ENCODE measurements around the gene CYBB. TPM values are rescaled to one million over a fixed set of nuclear protein-coding genes. Genes with fewer than 3 reads are reported as not detected.

CYBB gene
- total RNA-seq, 1 donor from 2014 or later, result not detected

DNA sequence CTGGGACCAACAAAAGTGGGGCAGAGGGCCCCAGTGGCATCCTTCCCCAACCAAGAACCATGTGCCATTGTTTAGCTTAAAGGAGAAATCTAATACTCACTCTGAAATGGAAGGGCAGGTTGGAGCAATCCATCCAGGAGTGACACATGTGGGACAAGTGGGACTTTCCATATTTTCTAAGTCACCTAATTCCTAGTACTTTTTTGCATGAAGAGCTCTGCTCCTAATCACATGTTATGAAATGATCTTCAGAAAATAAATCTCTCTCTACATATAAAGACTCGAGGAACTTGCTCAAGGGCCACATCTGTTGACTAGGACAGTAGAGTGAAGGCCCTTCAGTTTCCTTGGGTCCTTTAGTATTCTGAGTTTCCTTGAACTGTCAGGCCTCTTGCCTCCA is 2.5 kb downstream of the CYBB start:
- no peak overlapping the region for H3K4me3 ChIP-seq (ENCODE audit: low read depth, low read length)
- DNase-seq (ENCODE audit: low read depth), result no peak
- TF ChIP-seq, protein P1, sequence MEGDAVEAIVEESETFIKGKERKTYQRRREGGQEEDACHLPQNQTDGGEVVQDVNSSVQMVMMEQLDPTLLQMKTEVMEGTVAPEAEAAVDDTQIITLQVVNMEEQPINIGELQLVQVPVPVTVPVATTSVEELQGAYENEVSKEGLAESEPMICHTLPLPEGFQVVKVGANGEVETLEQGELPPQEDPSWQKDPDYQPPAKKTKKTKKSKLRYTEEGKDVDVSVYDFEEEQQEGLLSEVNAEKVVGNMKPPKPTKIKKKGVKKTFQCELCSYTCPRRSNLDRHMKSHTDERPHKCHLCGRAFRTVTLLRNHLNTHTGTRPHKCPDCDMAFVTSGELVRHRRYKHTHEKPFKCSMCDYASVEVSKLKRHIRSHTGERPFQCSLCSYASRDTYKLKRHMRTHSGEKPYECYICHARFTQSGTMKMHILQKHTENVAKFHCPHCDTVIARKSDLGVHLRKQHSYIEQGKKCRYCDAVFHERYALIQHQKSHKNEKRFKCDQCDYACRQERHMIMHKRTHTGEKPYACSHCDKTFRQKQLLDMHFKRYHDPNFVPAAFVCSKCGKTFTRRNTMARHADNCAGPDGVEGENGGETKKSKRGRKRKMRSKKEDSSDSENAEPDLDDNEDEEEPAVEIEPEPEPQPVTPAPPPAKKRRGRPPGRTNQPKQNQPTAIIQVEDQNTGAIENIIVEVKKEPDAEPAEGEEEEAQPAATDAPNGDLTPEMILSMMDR (conservative IDR thresholded peaks at IDR 0.05; ENCODE audit: low read depth, low read length), result no peak

DNA sequence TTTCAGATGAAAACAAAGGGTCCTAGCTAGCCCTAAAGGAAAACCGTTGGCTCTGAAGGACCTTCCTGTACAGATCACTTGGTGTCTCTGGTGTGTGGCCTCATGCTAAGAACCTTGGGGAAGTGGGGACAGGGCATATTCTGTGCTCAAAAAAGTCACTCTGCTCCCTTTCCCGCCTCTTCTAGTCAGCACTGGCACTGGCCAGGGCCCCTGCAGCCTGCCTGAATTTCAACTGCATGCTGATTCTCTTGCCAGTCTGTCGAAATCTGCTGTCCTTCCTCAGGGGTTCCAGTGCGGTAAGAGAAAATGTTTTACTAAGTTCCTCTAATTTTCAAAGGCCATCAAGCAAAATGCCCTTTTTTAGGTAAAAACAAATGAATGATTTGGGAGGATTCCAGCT is 3.4 kb downstream of the CYBB start:
- TF ChIP-seq, protein P1 (conservative IDR thresholded peaks at IDR 0.05; ENCODE audit: low read depth, low read length), result no peak
- no peak for DNase-seq (ENCODE audit: low read depth)
- H3K4me3 ChIP-seq (ENCODE audit: low read depth, low read length), result no peak overlapping the region

DNA sequence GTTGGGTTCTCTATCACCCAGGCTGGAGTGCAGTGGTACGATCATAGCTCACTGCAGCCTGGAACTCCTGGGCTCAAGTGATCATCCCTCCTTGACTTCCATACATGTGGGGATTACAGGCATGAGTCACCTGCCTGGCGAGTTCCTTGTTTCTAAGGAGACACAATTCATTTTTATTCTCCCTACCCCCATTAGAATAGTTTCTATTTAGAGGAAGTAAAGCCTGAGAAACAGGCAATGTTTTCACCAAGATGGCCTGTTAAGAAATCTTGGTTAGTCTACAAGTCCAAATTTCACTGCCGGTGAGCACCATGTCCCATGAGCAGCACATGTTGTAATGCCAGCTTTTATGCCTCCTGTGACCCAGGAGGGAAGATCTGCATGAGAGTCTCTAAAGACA is 5.7 kb downstream of the CYBB start:
- no peak for DNase-seq (ENCODE audit: low read depth)
- TF ChIP-seq, protein P1 (conservative IDR thresholded peaks at IDR 0.05; ENCODE audit: low read depth, low read length), result no peak
- no peak overlapping the region for H3K4me3 ChIP-seq (ENCODE audit: low read depth, low read length)

DNA sequence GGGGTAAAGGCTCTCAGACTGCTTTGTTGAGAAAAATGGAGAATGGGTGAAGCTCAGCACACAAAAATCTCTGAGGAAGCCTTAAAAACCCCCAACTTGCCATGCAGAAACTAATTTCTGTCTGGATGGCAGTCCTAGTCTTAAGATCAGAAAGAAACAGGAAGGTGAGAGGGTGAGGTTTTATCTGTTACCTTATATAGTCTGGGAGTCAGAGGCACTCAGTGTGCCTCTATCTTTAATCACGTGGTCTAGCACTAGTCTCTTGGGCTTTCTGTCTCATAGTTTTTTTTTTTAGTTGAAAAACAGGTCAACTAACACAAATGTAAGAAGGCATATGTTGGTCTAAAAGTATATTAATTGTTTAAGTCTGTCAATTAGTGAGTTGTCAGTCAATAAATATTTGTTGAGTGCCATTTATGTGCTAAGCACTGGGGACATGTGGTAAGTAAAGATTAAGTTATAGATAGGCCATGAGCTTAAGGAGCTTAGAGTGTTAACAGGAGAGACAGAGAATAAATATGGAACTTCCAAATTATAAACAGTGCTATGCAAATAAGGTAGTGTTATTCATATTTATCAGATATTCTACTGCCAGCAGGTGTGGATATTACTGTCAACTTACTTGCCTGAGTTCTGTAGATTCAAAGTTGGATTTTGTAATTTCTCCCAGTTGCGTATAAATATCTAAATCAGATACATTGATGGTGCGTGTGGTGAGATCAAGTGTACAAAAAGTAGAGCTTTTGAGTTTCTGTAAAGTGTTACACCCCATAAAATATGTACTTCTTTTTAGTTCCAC is 7.0 kb downstream of the CYBB start:
- no peak for DNase-seq (ENCODE audit: low read depth)
- H3K4me3 ChIP-seq (ENCODE audit: low read depth, low read length), result no peak overlapping the region
- TF ChIP-seq, protein P1 (conservative IDR thresholded peaks at IDR 0.05; ENCODE audit: low read depth, low read length), result no peak

DNA sequence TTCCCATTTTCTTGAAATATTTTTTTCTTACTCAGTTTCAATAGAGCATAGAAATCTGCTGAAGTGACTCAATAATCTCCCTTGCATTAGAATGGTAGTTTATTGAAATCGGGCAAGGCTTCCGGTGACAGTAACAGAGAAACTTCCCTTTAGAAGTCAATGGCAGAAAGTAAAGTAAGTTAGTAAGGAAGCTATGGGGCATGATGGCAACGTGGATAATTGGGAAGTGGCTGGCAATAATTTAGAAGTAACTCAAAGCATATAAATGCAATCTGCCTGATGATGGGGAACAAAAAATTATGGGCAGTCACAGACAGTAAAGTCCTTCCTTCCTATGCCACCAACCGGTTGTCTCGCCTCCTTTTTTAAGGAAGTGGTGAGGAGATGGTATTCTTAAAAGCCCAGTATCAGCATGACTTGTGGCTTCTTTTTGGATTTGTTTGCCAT is 7.6 kb downstream of the CYBB start:
- no peak for DNase-seq (ENCODE audit: low read depth)
- TF ChIP-seq, protein P1 (conservative IDR thresholded peaks at IDR 0.05; ENCODE audit: low read depth, low read length), result no peak

DNA sequence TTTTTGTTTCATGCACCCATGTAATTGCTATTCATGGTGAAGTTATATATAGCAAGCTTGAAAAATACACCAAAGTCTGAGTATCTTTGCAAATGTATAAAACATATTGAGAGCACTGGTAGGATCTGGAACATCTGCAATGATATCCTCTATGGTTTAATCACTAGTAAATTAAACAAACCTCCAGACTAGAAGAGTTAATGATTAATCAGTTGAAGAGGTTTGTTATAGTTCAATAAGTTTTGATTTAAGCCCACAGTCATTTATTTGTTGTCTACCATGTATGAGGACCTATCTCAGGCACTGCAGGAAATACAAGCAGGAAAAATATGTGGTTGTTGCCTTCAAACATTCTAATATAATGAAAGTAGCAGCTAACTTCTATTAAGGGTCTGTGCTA is 16.5 kb downstream of the CYBB start:
- no peak overlapping the region for H3K4me3 ChIP-seq (ENCODE audit: low read depth, low read length)
- TF ChIP-seq, protein P1 (conservative IDR thresholded peaks at IDR 0.05; ENCODE audit: low read depth, low read length), result no peak
- DNase-seq (ENCODE audit: low read depth), result no peak

More for the DNA sequence above, 7.6 kb downstream of the CYBB start:
- no peak overlapping the region for H3K4me3 ChIP-seq (ENCODE audit: low read depth, low read length)

DNA sequence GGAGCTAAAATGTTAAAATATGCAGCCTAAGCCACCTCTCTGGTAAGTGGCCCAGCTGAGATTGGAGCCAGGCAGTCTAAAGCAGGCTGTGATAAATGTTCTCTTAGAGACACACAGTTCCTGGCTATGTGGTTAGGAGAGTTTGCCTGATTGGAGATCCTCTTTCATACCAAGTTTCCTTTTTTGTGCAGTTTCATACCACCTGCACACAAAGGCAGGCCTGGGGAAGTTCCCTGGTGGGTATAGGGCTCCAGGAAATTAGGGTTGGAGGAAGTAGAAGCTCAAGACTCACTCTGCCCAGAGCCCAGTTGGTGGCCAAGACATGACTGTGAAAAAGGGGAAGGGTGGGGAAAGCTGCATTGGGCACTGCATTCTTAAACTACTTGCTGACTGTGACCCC is 16.9 kb downstream of the CYBB start:
- DNase-seq (ENCODE audit: low read depth), result no peak
- TF ChIP-seq, protein P1 (conservative IDR thresholded peaks at IDR 0.05; ENCODE audit: low read depth, low read length), result no peak
- no peak overlapping the region for H3K4me3 ChIP-seq (ENCODE audit: low read depth, low read length)

Data from epithelial cell of proximal tubule (primary cell).